ENCODE measurements around the gene CACNB2. TPM values are rescaled to one million over a fixed set of nuclear protein-coding genes. Genes with fewer than 3 reads are reported as not detected.

The CACNB2 gene
- total RNA-seq, 4 donors from 2014 or later: 1.6 to 13.8 (median 5.0) TPM

- H3K4me3 ChIP-seq: no peak overlapping the region
- DNase-seq (ENCODE audit: low spot score in 2 of 2): no peak
- TF ChIP-seq POLR2A (IDR thresholded peaks at IDR 0.05) (no peak), EP300 (IDR thresholded peaks at IDR 0.05) (no peak)
- TF ChIP-seq, protein P1, sequence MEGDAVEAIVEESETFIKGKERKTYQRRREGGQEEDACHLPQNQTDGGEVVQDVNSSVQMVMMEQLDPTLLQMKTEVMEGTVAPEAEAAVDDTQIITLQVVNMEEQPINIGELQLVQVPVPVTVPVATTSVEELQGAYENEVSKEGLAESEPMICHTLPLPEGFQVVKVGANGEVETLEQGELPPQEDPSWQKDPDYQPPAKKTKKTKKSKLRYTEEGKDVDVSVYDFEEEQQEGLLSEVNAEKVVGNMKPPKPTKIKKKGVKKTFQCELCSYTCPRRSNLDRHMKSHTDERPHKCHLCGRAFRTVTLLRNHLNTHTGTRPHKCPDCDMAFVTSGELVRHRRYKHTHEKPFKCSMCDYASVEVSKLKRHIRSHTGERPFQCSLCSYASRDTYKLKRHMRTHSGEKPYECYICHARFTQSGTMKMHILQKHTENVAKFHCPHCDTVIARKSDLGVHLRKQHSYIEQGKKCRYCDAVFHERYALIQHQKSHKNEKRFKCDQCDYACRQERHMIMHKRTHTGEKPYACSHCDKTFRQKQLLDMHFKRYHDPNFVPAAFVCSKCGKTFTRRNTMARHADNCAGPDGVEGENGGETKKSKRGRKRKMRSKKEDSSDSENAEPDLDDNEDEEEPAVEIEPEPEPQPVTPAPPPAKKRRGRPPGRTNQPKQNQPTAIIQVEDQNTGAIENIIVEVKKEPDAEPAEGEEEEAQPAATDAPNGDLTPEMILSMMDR (IDR thresholded peaks at IDR 0.05): no peak
- H3K36me3 ChIP-seq: no peaks in the 10 kb centered on the region
- no peaks in the 10 kb centered on the region for H3K27me3 ChIP-seq
- H3K4me1 ChIP-seq: no peaks in the 10 kb centered on the region
- WGBS, 2 donors: 76 to 84% methylated on average over 5 of the region's 5 CpGs
- H3K27ac ChIP-seq: no peak overlapping the region
- no peaks in the 10 kb centered on the region for H3K9me3 ChIP-seq
These were observed 332.8 kb downstream of the CACNB2 start for GRCh38 chr10:18472977-18473376.

DNA sequence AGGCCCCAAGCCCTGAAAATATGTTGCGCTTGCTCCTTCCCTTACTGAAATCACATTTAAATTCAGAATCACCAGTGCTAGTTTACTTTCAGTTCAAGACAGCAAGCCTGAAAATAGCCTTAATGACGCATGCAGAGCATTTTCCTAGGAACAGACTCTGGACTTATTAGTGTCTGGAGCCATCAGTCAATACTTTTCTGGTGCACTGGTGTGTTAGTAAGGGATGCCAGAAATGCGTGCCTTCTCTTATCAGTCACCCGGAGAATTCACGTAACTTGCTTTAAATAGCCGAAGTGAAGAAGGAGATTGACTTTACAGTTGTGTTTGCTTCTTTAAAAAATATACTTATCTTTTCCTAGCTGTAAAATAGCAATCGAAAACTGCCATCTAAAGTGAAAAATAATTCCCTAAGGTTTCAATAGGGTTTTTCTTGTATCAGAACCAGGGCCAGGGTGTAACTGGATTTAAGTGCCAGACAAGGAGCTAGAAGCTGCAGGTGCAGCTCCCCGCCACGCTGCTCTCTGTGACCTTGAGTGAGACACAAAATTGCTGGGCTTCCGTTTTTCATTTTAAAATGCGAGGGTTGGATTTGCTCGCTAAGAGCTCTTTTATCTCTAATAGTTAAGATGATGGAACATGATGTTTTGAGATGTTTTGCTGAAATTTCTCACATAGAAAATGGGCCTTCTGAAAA, 333.3 kb downstream of the CACNB2 start:
- Histone ChIP-seq H3K27ac (no peak overlapping the region), H3K4me1 (no peaks in the 10 kb centered on the region), H3K4me3 (no peak overlapping the region), H3K27me3 (no peaks in the 10 kb centered on the region), H3K9me3 (no peaks in the 10 kb centered on the region), H3K36me3 (no peaks in the 10 kb centered on the region)
- WGBS, 2 donors: 78 to 79% methylated on average over 12 of the region's 12 CpGs
- TF ChIP-seq POLR2A (IDR thresholded peaks at IDR 0.05): no peak
- TF ChIP-seq, protein P1 (IDR thresholded peaks at IDR 0.05): no peak
- no peak for TF ChIP-seq EP300 (IDR thresholded peaks at IDR 0.05)
- no peak for DNase-seq (ENCODE audit: low spot score in 2 of 2)

- Histone ChIP-seq H3K9me3 (no peaks in the 10 kb centered on the region), H3K4me3 (no peak overlapping the region), H3K4me1 (no peaks in the 10 kb centered on the region), H3K36me3 (no peaks in the 10 kb centered on the region), H3K27me3 (no peaks in the 10 kb centered on the region), H3K27ac (no peak overlapping the region)
- TF ChIP-seq EP300 (IDR thresholded peaks at IDR 0.05) (no peak), POLR2A (IDR thresholded peaks at IDR 0.05) (no peak)
- TF ChIP-seq, protein P1 (IDR thresholded peaks at IDR 0.05): no peak
- WGBS, 2 donors: 82 to 91% methylated on average over 8 of the region's 8 CpGs
- no peak for DNase-seq (ENCODE audit: low spot score in 2 of 2)
These were observed 333.9 kb downstream of the CACNB2 start for GRCh38 chr10:18474118-18474455.

DNA sequence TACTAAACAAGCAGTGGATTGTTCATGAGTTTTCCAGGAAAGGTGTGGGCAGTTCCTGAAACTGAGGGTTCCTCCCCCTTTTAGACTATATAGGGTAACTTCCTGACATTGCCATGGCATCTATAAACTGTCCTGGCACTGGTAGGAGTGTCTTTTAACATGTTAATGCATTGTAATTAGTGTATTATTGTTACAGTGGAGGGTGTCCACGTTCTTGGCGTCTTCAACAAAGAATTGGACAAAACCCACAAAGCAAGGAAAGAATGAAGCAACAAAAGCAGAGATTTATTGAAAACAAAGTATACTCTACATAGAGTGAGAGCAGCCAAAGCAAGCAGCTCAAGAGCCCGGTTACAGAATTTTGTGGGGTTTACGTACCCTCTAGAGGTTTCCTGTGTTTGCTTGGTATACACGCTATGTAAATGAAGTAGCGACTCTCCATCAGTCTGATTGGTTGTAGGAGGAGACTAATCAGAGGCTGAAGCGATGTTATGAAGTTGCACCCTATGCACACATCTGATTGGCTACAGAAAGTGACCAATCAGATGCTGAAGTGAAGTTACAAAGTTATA, 335.9 kb downstream of the CACNB2 start:
- no peaks in the 10 kb centered on the region for H3K27me3 ChIP-seq
- TF ChIP-seq, protein P1 (IDR thresholded peaks at IDR 0.05): no peak
- TF ChIP-seq POLR2A (IDR thresholded peaks at IDR 0.05) (no peak), EP300 (IDR thresholded peaks at IDR 0.05) (no peak)
- H3K27ac ChIP-seq: no peak overlapping the region
- no peaks in the 10 kb centered on the region for H3K9me3 ChIP-seq
- no peaks in the 10 kb centered on the region for H3K36me3 ChIP-seq
- WGBS, 2 donors: 76 to 89% methylated on average over 7 of the region's 7 CpGs
- H3K4me1 ChIP-seq: no peaks in the 10 kb centered on the region
- no peak for DNase-seq (ENCODE audit: low spot score in 2 of 2)
- H3K4me3 ChIP-seq: no peak overlapping the region

DNA sequence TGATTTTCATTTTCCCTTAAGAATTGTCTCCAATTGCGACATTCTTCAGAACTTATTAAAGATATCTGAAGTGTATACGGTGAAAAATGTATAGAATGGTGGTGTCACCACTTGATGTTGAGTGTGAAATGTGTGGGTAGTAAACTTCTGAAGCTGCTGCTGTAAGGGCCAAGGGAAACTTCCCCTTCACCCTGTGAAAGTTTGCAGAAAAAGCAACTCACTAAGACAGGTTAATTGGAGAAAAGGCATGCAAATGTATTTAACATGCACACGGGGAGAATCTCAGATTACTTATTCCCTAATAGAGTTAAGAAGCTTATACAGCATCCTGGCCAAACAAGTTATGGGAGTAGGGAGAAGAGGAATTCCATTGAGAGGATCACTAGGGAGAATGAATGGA, 338.1 kb downstream of the CACNB2 start:
- DNase-seq (ENCODE audit: low spot score in 2 of 2): no peak
- H3K4me3 ChIP-seq: no peak overlapping the region
- 66 to 70% methylated on average over 3 of the region's 3 CpGs for WGBS, 2 donors
- H3K27me3 ChIP-seq: no peaks in the 10 kb centered on the region
- H3K4me1 ChIP-seq: no peaks in the 10 kb centered on the region
- H3K27ac ChIP-seq: no peak overlapping the region
- H3K9me3 ChIP-seq: no peaks in the 10 kb centered on the region
- H3K36me3 ChIP-seq: no peaks in the 10 kb centered on the region
- no peak for TF ChIP-seq POLR2A (IDR thresholded peaks at IDR 0.05)
- TF ChIP-seq, protein P1 (IDR thresholded peaks at IDR 0.05): no peak
- no peak for TF ChIP-seq EP300 (IDR thresholded peaks at IDR 0.05)

Data from tibial nerve (tissue), 4 donors.